ENCODE measurements around the gene WDR62.
"Not testable (repeated sequence)": the region's sequence is repeated elsewhere in the genome, so short reads cannot be mapped to it uniquely, and the experiment has no call there.

The WDR62 gene

DNA sequence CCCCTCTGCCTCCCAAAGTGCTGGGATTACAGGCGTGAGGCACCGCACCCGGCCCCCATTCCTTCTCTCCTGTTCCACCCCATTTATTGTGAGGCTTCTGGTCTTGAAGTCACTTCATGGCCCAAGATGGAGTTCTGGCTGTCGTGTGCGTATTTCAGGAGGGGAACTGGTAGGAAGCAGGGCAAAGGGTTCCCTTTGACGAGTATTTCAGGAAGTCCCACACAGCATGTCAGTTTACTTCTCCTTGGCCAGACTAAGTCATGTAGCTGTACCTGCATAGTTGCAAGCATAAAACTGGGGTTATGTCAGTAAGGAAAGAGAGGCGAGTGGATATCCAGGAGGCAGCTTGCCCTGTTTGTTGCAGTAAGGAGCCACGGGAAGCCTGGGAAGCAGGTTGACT, 10.1 kb downstream of the WDR62 start:
- Histone ChIP-seq H3K9me3 (ENCODE audit: insufficient read depth, low read length) (no peaks in the 10 kb centered on the region), H3K27me3 (ENCODE audit: low read depth, low read length) (no peaks in the 10 kb centered on the region), H4K20me1 (ENCODE audit: insufficient read depth, low read length) (0 out of 2 replicates have a peak, but pooled peaks cover 3% of the 10 kb centered on the region), H3K4me3 (ENCODE audit: low read length) (no peak overlapping the region), H3K4me2 (ENCODE audit: low read length) (no peak overlapping the region), H3K36me3 (replicated peaks; ENCODE audit: low read depth, low read length) (peaks cover 42% of the 10 kb centered on the region), H3K4me1 (ENCODE audit: low read length) (no peaks in the 10 kb centered on the region), H2AFZ (ENCODE audit: low read depth, low read length) (no peak overlapping the region), H3K27ac (ENCODE audit: low read length) (no peak overlapping the region), H3K9ac (ENCODE audit: low read length) (no peak overlapping the region), H3K79me2 (ENCODE audit: low read length) (no peaks in the 10 kb centered on the region)
- TF ChIP-seq, protein P1, sequence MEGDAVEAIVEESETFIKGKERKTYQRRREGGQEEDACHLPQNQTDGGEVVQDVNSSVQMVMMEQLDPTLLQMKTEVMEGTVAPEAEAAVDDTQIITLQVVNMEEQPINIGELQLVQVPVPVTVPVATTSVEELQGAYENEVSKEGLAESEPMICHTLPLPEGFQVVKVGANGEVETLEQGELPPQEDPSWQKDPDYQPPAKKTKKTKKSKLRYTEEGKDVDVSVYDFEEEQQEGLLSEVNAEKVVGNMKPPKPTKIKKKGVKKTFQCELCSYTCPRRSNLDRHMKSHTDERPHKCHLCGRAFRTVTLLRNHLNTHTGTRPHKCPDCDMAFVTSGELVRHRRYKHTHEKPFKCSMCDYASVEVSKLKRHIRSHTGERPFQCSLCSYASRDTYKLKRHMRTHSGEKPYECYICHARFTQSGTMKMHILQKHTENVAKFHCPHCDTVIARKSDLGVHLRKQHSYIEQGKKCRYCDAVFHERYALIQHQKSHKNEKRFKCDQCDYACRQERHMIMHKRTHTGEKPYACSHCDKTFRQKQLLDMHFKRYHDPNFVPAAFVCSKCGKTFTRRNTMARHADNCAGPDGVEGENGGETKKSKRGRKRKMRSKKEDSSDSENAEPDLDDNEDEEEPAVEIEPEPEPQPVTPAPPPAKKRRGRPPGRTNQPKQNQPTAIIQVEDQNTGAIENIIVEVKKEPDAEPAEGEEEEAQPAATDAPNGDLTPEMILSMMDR (IDR thresholded peaks at IDR 0.05; ENCODE audit: low read depth, low read length): no peak
- no peak for TF ChIP-seq EZH2phosphoT487 (IDR thresholded peaks at IDR 0.05; ENCODE audit: low read depth)

- H3K4me3 ChIP-seq (ENCODE audit: low read length): no peak overlapping the region
- no peak overlapping the region for H2AFZ ChIP-seq (ENCODE audit: low read depth, low read length)
- H3K27ac ChIP-seq (ENCODE audit: low read length): no peak overlapping the region
- H3K4me1 ChIP-seq (ENCODE audit: low read length): no peaks in the 10 kb centered on the region
- no peak overlapping the region for H3K4me2 ChIP-seq (ENCODE audit: low read length)
- H3K27me3 ChIP-seq (ENCODE audit: low read depth, low read length): no peaks in the 10 kb centered on the region
- H3K9me3 ChIP-seq (ENCODE audit: insufficient read depth, low read length): no peaks in the 10 kb centered on the region
- 0 out of 2 replicates have a peak, but pooled peaks cover 3% of the 10 kb centered on the region for H4K20me1 ChIP-seq (ENCODE audit: insufficient read depth, low read length)
- H3K36me3 ChIP-seq (replicated peaks; ENCODE audit: low read depth, low read length): peaks cover 46% of the 10 kb centered on the region
- H3K9ac ChIP-seq (ENCODE audit: low read length): no peak overlapping the region
- H3K79me2 ChIP-seq (ENCODE audit: low read length): no peaks in the 10 kb centered on the region
- TF ChIP-seq, protein P1 (IDR thresholded peaks at IDR 0.05; ENCODE audit: low read depth, low read length): no peak
- TF ChIP-seq EZH2phosphoT487 (IDR thresholded peaks at IDR 0.05; ENCODE audit: low read depth): no peak
These were observed 13.0 kb downstream of the WDR62 start for GRCh38 chr19:36067681-36068080.

- H3K4me3 ChIP-seq (ENCODE audit: low read length); H3K9me3 ChIP-seq (ENCODE audit: insufficient read depth, low read length); H2AFZ ChIP-seq (ENCODE audit: low read depth, low read length); H3K27ac ChIP-seq (ENCODE audit: low read length); H3K4me1 ChIP-seq (ENCODE audit: low read length); H4K20me1 ChIP-seq (ENCODE audit: insufficient read depth, low read length); H3K9ac ChIP-seq (ENCODE audit: low read length); H3K4me2 ChIP-seq (ENCODE audit: low read length); H3K27me3 ChIP-seq (ENCODE audit: low read depth, low read length); H3K79me2 ChIP-seq (ENCODE audit: low read length): not testable (repeated sequence)
- H3K36me3 ChIP-seq (replicated peaks; ENCODE audit: low read depth, low read length): peaks cover 44% of the 10 kb centered on the region
These were observed 14.3 kb downstream of the WDR62 start for GRCh38 chr19:36068810-36069499.

- peaks cover 33% of the 10 kb centered on the region for H3K36me3 ChIP-seq (replicated peaks; ENCODE audit: low read depth, low read length)
- TF ChIP-seq, protein P1 (IDR thresholded peaks at IDR 0.05; ENCODE audit: low read depth, low read length): no peak
- no peak for TF ChIP-seq EZH2phosphoT487 (IDR thresholded peaks at IDR 0.05; ENCODE audit: low read depth)
- H3K27ac ChIP-seq (ENCODE audit: low read length): no peak overlapping the region
- H3K79me2 ChIP-seq (ENCODE audit: low read length): no peaks in the 10 kb centered on the region
- H3K27me3 ChIP-seq (ENCODE audit: low read depth, low read length): no peaks in the 10 kb centered on the region
- H3K9ac ChIP-seq (ENCODE audit: low read length): no peak overlapping the region
- no peaks in the 10 kb centered on the region for H3K9me3 ChIP-seq (ENCODE audit: insufficient read depth, low read length)
- H3K4me3 ChIP-seq (ENCODE audit: low read length): no peak overlapping the region
- no peak overlapping the region for H3K4me2 ChIP-seq (ENCODE audit: low read length)
- H3K4me1 ChIP-seq (ENCODE audit: low read length): no peaks in the 10 kb centered on the region
- no peaks in the 10 kb centered on the region for H4K20me1 ChIP-seq (ENCODE audit: insufficient read depth, low read length)
- no peak overlapping the region for H2AFZ ChIP-seq (ENCODE audit: low read depth, low read length)
These were observed 17.4 kb downstream of the WDR62 start for GRCh38 chr19:36072081-36072480.
